NCI-H2029 (cell line): ENCODE results near the gene SLC15A1.
A peak's percentile ranks its signal among the peaks of the same experiment; 100 is the strongest.

Experiments used
- DNase-seq: peaks from one replicate; lab custom pipeline; 2025; lab: John Stamatoyannopoulos, UW

The SLC15A1 gene

DNA sequence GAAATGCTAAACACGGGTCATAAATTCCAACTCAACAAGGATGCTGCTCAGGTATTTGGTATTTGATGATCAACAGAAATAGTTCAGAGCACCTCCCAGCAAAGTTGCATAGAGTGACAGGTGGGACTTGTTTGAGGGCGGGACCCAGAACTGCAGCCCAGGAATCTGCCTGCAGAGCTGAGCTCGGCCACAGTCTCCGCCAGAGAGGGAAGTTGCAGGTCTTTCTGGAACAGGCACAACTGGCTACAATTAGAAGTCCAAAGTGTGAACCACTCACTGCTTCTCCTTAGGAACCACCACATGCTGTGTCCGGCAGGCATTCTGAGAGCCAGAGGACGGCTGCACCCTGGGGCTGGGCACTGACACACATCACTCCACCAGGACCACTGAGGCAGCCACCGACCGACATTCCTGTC lies 1.1 kb downstream of the SLC15A1 start:
- DNase-seq: no peak

DNA sequence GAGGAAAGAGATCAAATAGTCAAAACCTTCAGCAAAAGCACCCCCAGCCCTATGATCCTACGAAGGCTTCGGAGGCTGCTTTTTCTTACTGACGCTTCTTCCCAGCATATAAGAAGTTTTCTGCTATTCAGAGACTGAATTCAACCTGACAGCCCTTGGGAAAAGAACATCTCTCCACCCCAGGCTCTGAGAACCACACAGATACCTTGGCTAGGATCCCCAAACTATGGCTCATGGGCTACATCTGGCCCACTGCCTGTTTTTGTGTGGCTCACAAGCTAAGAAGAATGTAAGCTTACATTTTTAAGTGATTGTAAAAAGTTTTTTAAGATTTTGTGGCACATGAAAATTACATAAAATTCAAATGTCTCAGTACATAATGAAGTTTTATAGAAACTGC lies 3.0 kb downstream of the SLC15A1 start:
- DNase-seq: no peak

DNA sequence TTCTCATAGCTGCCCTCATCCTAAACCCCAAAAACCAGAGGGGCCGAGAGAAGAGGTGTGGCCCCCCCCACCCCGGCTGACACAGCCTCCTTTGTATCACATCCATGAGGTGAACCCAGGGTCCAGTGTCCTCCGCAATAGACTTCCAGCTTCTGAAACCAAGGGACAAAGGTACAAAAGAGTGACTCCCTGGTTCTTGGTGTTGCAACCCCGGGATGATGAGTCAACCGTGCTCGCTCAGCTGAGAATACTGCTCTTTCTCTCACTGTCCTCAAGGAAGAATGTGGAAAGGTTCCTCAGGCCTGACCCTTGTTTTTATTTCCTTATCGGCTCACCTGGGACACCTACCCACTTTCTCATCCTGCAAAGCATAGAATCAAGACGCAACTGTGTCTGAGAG lies 5.5 kb downstream of the SLC15A1 start:
- DNase-seq: no peak

DNA sequence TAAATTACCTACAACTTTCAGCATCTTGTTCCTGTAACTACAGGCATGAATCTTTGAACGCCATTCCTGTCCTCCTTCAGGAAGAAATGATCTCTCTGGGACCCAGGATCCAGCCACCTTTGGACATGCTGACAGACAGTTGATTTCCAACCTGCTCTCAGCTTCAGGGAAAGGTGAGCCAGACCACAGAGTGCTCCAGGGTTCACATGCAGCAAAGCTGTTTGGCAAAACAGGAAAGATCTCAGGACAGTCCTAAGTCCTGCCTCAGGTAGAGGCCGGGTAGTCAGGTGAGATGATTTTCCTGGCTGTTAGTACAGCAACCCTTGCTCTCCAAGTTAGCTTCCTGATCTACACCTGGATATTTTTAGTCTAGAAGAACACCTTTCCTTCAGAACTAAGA lies 9.1 kb downstream of the SLC15A1 start:
- DNase-seq: no peak

DNA sequence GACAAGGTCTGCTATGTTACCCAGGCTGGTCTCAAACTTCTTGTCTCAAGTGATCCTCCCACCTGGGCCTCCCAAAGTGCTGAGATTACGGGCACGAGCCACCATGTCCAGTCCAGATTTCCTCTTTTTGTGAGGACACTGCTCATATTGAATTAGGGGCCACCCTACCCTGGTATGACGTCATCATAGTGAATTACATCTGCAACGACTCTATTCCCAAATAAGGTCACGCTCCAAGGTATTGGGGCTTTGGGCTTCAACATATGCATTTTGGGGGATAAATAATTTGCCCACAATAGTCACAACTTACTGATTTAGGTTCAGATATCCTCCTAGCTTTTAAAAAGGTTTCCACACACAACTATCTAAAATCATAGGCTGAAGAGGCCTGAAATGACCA lies 9.5 kb downstream of the SLC15A1 start:
- no peak for DNase-seq

DNA sequence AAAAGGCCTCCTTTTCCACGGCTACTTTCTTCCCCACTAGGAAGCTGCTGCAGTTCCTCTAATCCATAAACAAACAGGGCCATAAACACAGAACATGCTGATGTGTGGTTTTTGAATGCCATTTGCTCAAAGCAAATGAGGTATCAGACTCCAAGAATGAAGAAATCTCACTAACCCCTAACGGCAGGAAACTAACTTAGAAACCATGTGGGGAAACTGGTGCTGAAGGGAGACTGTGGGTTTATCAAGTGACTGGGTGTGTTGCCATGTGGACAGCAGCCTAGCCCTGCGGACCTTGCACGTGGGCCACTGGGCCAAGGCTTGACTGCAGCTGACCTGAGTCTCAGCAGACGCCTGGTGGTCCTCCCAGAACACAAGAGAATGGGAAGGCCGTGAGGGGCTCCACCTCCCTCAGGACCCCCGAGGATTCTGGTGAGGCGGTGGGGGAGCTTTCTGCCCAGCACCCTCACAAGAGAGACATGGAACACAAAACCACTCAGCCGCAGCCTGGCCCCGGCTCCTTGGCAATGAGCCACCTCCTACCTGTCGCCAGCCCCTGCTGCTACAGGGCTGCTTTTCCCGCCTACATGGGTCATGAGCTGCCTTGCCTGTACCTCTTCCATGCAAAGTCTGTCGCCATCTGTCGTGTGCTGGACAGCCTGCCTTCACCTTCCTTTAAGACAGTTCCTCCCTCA lies 10.6 kb downstream of the SLC15A1 start:
- no peak for DNase-seq

DNA sequence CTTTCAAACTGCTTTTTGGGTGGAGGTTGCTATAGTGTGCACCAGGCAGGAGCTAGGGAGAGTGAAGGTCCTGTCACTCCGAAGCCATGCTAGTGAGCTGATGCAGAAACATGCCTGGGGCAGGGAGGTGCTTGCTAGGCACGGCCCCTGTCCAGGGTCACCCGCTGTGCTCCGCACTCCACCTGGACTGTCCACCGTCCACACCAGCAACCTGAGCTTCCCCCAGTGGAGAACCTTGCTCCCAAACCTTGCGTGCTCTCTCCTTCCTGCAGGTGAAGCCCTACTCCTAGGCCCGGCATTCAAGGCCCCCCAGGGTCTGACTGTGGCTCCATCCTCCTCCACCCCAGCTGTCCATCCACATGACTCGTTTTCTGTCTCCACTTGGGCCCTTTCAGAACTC lies 12.3 kb downstream of the SLC15A1 start:
- no peak for DNase-seq

DNA sequence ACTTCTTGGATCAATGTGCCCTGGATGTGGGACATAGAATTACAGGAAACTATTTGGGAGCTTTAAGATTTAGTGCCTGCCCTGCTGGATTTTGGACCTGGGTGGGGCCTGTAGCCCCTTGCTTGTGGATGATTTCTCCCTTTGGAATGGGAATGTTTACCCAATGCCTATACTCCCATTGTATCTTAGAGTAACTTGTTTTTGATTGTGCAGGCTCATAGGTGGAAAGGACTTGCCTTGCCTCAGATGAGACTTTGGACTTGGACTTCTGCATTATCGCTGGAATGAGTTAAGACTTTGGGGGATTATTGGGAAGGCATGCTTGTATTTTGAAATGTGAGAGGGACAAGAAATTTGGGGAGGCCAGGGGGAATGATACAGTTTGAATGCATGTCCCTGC lies 13.5 kb downstream of the SLC15A1 start:
- DNase-seq: no peak

DNA sequence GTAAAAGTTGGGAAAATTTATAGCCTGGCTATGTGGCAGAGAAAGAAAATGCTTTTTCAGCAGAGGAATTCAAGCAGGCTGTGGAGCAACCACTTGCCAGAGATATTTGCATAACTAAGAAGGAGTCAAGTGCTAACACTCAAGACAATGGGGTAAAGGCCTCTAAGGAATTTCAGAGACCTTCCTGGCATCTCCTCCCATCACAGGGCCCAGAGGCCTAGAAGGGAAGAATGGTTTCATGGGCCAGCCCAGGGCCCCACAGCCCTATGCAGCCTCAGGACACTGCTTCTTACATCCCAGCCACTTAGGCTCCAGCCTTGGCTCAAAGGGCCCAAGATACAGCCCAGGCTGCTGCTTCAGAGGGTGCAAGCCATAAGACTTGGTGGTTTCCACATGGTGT lies 14.3 kb downstream of the SLC15A1 start:
- no peak for DNase-seq

DNA sequence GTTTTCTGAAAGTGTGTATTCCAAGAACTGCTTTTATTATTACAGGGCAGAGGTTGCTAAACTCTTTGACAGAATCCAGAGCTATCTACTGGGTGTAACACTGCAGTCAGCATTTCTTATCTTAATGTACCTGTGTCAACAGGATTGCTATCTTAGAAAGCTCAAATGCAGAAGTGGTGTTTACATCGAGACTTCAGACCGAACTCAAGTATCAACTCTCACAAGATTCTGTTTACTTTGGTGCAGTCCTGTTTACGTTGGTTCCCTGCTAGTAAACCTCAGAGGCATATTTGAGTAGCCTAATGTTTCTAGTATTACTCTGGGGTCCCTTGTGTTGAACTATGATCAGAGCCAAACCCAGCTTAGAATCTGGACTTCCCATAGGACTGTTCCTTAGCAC lies 20.5 kb downstream of the SLC15A1 start:
- DNase-seq: no peak

DNA sequence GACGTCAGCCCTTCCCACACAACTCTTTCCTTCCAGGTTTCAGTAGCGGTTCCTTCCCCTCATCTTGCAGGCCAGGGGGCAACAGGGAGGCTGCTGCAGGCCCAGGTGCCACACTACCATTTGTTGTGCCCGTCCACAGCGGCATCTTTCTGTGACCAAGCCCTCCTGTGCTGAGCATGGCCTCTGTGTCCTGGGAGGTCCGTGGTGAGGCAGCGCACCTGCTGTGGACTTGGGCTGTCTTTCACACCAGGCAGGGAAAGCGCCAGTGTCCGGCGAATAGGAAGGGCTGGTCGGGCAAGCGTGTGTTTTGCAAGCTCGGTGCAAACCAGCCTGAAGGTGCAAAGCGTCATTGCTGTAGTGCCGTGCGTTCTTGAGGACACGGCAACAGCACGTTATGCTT lies 21.4 kb downstream of the SLC15A1 start:
- no peak for DNase-seq

DNA sequence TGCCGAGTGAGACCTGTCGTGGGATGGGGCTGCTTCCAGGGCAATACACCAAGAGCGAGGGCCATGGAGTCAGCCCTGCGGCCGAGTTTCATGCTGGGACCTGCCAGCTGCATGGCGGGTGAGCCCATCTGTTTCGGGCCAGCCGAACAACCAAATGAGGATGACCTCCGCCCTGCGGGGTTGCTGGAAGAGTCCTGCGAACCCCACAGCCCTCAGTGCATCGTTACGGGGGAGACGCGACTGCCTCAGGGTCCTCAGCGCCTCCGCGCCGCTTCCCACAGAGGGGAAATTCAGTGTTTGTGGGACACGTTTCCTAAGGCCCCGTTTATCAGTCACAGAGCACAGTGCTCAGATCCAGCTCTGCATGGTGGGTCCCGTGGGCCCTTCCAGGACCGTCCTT lies 22.0 kb downstream of the SLC15A1 start:
- DNase-seq: no peak

DNA sequence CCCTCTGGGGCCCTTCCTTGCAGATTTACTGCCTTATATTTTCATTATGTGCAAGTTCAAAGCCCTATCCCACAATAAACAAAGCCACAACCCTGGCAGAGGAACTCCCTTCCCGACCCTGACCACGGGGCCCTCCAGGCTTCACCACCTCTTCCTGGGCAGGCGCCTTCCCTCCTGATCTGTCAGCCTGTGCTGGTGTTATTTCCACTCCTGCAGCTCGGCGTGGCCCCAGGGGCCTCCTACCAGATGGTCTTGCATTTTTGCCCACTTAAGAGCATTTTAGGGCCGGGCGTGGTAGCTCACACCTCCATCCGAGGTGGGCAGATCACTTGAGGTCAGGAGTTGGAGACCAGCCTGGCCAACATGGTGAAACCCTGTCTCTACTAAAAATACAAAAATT lies 22.8 kb downstream of the SLC15A1 start:
- no peak for DNase-seq

DNA sequence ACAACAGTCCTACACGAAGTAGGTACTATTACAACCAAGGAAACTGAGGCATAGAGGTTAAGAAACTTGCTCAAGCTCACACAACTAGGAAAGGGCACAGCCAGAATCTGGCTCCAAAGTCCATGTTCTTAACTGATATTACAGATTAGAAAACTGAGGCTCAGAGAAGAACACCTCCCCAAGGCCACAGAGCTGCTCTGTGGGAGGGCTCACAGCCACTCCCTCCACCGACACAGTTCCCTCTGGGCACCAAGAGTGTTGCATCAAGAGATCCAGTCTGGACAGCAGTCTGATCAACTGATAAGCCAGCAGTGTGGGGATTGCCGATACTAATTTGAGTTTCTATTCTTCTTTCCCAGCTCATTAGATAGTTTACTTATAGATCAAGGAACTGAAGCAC lies 29.5 kb downstream of the SLC15A1 start:
- no peak for DNase-seq

DNA sequence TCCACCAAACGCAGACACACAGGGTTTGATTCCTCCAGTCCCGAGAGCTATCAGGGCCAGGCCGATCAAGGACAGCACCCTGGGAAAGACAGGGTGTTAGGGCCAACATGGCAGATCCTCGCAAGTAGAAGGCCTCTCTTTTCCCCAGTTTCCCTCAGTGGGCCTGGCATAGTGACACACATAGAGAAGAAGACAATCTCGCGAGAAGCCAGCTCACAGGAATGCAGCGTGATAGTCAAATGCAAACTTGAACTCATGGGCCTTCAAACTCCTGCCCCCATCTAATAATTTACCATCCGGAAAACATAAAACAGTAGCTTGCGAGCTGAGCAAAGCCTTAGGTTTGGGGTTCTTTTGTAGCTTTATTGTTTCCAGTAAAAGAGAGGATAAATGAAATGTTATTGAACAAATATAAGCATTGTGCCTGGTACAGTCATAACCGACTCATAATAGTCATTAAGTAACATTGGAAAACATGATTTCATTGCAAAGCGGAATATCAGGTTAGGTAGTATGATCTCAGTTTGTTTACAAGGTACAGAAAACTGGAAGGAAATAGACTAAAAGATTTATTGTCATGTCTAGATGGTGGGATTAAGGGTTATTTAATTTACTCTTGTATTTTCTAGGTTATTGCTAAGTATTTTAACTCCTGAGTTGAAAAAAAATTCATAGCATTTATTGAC lies 30.5 kb downstream of the SLC15A1 start:
- no peak for DNase-seq

DNA sequence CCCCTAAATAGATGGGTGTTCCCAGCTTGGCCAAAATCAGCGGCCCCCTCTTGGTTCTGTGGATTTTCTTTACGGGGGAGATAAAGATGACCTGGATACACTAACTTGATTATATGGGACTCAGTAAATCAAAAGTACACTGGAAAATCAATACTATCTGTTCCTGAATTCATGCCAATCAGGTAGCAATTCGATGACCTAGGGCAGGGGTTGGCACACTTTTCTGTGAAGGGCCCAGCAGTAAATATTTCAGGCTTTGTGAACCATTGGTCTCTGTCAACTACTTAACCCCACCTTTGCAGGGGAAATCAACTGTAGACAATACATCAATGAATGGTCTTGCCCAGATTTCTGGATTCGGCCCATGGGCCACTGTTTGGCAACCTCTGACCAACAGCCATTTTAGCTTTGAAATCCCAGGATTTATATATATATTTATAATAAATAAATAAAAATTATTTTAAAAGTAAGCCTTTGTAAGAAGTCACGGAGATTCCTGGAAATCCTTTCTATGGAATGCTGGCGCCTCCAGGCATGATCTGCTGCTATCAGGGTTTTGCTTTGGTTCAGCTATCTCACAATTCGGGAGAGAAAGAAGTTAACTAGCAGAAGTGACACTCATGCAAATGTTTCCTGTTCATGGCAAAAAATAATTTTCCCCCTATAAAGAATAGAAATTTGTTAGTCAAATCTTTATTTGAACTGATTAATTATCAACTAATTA lies 32.8 kb downstream of the SLC15A1 start:
- no peak for DNase-seq

DNA sequence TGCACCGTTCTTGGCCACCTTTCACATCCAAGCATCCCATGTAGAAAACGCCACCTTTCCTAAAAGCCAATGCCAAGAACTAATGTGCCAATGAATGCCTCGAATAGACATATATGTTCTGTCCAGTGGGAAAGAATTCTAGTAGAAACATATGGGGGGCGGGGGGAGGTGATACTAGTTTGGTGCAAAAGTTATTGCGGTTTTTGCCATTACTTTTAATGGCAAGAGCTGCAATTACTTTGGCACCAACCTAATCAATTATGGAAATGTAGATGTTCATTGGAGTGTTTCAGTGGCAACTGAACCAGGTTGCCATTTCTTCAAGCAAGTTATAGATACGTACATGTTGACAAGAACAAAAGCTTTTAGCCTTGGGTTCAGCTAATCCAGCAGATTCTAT lies 34.6 kb downstream of the SLC15A1 start:
- DNase-seq: no peak

DNA sequence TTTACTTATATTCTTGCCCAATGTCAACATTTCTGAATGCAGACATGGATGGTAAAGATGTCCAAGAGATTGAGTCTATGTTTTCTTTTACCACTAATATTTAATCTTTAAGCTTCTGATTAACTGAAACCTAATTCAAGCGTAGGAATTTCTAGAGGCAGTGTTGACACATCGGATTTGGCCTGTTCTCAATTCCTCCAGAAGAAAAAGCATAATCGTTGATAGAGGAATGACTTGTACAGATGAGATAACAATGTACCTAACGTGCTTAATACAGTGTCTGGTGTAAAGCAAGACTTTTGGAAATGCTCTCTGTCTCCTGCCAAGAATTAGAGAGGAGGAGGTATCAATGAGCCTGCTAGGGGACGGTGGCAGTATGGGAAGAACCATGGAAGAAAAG lies 35.2 kb downstream of the SLC15A1 start:
- no peak for DNase-seq

DNA sequence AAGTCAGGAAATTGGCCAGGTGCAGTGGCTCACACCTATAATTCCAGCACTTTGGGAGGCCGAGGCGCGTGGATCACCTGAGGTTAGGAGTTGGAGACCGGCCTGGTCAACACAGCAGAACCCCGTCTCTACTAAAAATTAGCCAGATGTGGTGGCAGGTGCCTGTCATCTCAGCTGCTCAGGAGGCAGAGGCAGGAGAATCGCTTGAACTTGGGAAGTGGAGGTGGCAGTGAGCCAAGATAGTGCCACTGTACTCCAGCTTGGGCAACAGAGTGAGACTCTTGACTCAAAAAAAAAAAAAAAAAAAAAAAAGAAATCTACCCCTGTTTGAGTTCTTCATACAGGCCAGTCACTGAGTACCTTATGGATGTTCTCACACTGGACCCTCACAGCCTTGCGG lies 42.0 kb downstream of the SLC15A1 start:
- no peak for DNase-seq

DNA sequence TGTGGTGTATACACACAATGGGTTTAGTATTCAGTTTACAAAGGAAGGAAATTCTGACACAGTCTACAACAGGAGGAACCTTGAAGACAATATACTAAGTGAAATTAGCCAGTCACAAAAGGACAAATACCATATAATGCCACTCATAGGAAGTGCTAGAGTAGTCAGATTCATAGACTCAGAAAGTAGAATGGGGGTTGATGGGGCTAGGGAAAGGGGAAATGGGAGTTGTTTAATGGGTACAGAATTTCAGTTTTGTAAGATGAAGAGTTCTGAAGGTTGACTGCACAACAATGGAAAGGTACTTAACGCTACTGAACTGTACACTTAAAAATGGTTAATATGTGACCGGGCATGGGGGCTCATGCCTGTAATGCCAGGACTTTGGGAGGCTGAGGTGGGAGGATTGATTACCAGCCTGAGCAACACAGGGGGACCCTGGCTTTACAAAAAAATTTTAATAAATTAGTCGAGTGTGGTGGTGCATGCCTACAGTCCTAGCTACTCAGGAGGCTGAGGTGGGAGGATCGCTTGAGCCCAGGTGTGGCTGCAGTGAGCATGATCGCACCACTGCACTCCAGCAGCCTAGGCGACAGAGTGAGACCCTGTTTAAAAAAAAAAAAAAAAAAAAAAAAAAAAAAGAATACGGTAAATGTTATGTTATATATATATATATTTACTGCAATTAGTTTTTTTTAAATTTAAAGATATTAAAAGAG lies 45.0 kb downstream of the SLC15A1 start:
- DNase-seq: no peak

DNA sequence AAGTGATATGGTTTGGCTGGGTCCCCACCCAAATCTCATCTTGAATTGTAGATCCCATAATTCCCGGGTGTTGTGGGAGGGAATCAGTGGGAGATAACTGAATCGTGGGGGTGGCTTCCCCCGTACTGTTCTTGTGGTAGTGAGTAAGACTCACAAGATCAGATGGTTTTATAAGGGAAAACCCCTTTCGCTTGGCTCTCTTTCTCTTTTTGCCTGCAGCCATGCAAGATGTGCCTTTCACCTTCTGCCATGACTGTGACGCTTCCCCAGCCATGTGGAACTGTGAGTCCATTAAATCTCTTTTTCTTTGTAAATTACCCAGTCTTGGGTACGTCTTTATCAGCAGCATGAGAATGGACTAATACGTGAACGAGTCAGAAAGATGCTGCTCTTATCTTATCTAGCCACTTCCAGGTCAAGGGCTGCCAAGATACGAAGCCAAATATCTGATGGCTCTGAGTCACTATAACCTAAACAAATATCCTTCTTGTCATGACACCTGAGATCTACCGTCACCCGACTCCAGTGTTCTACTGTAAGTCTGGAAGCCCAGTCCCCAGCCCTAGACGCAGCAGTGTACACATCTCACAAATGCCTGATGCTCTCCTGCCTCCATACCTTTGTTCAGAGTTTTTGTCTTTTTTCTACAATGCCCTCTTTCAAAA lies 45.9 kb downstream of the SLC15A1 start:
- DNase-seq: peak; percentile 45

DNA sequence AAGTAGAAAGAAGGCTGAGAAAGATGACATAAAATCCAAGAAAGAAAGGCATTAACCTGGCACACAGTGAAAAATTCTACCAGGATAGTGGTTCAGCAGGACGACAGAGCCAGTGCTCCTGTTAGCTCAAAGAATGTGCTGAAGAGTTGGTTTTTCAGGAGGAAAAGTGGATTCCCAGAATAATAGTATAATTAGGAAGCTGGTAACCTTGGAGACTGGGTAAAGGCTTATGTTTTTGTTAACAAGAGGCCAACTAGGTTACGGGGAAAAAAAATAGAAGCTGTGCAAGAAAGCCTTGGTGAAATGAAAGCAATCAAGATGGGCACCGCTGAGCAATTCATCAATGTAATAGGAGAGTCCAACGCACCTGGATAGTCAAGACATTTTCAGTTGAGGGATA lies 54.7 kb downstream of the SLC15A1 start:
- DNase-seq: no peak
